HG02884 (cell line): ENCODE measurements around the gene SGTA.
"Not testable (repeated sequence)": the region's sequence is repeated elsewhere in the genome, so short reads cannot be mapped to it uniquely, and the experiment has no call there.

Experiments
- ATAC-seq: cut with Tn5 transposase; IDR thresholded peaks from one replicate; pipeline ENCODE4 v1.9.1; 2021; ENCODE audit warnings: mild to moderate bottlenecking, moderate library complexity; ENCODE audit not compliant: unreplicated experiment

Gene SGTA

DNA sequence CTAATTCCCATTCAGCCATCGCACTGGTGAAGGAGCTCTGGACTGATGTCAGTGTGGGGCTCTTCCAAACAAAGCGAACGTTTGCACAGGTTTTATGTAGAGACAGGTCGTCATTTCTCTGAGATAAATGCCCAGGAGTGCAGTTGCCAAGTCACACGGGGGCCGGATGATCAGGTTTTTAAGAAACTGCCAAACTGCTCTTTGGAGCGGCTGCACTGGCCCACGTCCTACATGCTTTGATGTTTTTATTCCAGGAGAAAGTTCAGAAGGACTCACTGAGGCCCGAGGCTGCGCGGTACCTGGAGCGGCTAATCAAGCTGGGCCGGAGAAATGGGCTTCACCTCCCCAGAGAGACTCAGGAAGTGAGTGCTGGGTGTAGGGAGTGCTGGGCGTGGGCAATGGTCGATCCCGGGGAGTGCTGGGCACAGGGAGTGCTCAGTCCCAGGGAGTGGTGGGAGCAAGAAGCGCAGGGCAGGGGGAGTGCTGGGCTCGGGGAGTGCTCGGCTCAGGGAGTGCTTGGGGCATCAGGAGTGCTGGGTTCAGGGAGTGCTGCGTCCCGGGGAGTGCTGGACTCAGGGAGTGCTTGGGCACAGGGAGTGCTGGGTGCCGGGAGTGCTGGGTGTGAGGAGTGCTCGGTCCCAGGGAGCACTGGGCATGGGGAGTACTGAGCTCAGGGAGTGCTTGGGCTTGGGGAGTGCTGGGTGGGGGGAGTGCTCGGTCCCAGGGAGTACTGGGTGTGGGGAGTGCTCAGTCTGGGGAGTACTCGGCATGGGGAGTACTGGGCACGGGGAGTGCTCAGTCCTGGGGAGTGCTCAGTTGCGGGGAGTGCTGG lies 13.0 kb upstream of the SGTA start:
- ATAC-seq, result no peak

- ATAC-seq, result no peak
Measured at GRCh38 chr19:2793577-2793976, 10.5 kb upstream of the SGTA start.

DNA sequence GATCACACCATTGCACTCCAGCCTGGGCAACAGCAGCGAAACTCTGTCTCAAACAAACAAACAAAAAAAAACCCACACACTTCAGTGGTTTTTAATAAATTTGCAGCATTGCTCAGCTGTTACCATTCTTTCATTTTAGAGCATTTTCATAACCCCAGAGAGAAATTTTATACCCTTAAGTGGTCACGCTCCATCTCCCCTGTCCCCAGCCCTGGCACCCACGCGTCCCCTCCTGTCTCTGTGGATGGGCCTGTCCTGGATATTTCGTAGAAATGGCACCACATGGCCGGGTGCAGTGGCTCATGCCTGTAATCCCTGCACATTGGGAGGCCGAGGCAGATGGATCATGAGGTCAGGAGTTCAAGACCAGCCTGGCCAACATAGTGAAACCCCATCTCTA lies 10.1 kb upstream of the SGTA start:
- no peak for ATAC-seq

DNA sequence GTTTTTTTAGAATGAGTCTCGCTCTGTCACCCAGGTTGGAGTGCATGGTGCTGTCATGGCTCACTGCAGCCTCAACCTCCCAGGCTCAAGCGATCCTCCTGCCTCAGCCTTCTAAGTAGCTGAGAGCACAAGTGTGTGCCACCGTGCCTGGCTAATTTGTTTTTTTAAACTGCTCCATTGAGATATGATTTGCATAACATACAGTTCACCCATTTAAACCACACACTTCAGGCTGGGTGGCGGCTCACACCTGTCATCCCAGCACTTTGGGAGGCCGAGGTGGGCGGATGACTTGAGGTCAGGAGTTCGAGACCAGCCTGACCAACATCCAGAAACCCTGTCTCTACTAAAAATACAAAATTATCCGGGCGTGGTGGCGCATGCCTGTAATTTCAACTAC lies 9.6 kb upstream of the SGTA start:
- not testable (repeated sequence) for ATAC-seq

DNA sequence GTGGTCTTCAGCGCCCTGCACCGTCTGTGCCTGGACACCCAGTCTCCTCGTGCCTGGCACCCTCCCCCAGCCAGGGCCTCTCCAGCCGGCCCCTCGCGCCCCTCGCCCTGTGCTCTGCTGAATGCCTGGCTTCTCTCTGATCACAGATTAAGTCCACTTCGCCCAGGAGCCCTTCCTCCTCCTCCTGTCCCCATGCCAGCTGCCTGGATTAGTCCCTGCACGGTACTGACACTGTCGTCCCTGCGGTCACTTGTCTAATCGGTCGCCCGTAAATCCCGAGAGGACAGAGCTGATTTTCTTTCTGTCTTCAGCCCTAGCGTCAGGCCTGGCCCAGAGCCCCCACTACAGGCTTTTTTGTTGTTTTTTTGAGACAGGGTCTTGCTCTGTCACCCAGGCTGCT lies 8.8 kb upstream of the SGTA start:
- ATAC-seq, result no peak

DNA sequence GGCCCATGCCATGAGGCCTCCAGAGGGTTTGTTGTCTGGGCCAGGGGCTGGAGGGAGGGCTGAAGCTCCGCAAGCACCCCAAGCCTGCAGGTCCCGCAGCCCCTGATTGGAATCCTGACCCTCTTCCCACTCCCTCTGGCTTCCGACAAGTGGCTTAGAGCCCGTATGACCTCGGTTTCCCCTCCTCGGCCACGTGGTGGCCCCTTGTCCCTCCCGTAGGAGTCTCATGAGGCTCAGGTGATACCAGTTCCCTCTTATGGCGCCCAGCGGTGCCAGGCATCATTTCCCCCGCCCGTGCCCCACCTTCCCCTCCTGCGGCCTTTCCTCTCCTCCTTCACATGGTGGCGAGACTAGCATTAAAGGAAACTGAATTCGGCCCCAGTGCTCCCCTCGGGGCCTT lies 8.4 kb upstream of the SGTA start:
- ATAC-seq, result no peak

DNA sequence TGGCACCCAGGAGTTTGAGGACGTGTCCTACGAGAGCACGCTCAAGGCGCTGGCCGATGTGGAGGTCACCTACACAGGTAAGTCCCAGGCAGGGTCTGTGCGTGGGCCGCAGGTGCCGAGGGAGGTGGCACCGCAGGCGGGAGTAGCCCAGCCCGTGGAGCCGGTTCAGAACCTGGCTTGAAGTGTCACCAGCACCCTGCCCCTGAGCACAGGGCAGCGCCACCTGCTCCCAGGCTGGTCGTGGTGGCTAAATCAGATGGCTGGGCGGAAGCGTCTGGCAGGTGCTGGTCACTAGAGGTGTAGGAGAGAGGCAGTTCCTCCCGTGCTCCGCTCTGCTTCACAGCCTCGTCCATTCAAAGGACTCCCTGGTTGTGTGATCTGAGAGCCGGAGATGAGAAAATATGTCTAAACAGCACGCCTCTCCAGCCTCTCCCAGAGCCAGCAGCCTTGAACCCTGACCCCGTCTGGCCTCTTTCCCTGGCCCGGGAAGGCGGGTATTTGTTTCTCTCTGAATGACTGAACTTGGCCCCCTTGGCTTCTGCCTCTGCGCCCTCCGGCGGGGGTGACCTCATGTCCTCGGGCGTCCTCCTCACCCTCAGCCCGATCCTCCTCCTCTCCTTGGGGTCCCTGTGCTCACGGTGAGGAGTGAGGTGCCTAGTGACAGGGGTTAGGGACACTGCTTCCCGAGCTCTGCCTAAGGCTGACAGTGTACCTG lies 7.6 kb upstream of the SGTA start:
- no peak for ATAC-seq

DNA sequence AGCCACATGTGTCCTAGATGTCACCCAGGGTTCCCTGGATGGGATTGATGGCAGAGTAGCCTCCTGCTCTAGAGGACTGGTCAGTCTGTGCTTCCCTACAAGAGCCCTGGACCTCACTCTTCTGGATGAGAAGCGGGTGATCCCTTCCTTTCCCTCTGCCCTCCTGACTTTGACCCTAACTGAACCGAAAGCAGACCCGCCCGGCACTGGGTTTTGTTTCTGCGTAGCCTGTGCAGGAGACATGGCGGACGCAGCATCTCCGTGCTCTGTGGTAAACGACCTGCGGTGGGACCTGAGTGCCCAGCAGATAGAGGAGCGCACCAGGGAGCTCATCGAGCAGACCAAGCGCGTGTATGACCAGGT lies 7.1 kb upstream of the SGTA start:
- ATAC-seq, result no peak

GRCh38 chr19:2788237-2788636 lies 5.2 kb upstream of the SGTA start:
- no peak for ATAC-seq

DNA sequence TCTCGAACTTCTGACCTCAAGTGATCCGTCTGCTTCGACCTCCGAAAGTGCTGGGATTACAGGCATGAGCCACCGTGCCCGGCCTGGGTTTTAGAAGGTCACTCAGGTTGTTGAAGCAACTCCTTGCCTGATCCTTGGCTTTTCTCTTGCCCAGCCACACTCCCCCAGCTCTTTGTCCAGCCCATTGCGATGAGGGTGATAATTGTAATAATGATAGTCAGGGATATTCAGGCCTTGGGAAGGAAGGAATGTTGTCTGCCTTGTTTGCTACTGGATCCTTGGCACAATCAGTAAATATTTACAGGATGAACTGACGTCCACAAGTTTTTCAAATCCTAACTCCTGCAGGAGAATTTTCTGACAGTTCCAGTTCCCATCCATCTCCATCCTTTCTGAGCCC lies 4.0 kb upstream of the SGTA start:
- no peak for ATAC-seq

GRCh38 chr19:2785244-2785997 lies 2.3 kb upstream of the SGTA start, which contains the start of gene THOP1:
THOP1 (plus strand) TSS chr19:2785503; CDS start chr19:2785663, 160 bp downstream.
- peak; percentile 58 for ATAC-seq

DNA sequence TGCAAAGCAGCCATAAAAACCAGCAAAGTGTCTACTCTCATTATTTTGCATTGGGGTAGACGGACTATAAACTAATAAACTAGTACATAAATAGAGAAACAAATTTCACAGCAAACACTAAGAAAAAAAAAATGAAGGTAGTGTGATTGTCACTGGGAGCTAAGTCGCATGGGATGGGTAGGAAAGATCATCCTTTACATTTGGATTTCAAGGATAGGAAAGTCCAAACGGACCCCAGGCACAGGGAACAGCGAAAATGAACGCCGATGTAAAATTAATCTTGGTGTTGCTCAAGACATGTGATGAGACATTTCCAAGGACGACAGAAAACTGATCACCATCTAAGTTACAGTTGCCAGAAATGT lies 690 bp upstream of the SGTA start:
- no peak for ATAC-seq

DNA sequence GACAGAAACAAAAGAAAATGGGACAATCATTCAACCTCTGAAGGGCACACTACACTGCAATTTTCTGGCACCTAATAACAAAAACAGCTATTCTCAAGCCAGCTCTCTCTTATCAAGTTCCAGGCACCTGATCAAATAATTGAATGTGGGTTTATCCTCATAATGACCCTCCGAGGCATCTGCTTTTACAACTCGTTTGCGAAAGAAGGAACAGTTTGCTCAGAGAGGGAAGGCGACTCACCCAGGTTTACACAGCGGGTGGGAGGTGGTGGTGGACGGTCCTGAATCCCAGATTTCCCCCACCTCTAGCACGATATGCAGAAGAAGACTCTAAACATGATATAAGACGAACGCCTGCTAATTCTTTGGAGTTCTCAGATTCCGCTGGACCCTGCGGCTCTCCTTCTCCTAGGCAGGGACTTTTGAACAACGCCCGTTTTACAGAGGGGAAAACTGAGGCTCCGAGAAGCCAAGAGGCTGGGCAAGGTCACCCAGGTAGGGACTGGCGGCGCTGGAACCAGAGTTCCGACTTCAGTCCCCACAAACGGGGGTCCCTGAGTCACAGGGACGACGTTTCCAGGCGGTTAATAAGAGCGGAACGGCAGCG lies 641 bp downstream of the SGTA start:
- ATAC-seq, result no peak

GRCh38 chr19:2780284-2780683 lies 2.8 kb downstream of the SGTA start:
- ATAC-seq, result no peak

GRCh38 chr19:2779121-2779740 lies 3.8 kb downstream of the SGTA start:
- no peak for ATAC-seq

DNA sequence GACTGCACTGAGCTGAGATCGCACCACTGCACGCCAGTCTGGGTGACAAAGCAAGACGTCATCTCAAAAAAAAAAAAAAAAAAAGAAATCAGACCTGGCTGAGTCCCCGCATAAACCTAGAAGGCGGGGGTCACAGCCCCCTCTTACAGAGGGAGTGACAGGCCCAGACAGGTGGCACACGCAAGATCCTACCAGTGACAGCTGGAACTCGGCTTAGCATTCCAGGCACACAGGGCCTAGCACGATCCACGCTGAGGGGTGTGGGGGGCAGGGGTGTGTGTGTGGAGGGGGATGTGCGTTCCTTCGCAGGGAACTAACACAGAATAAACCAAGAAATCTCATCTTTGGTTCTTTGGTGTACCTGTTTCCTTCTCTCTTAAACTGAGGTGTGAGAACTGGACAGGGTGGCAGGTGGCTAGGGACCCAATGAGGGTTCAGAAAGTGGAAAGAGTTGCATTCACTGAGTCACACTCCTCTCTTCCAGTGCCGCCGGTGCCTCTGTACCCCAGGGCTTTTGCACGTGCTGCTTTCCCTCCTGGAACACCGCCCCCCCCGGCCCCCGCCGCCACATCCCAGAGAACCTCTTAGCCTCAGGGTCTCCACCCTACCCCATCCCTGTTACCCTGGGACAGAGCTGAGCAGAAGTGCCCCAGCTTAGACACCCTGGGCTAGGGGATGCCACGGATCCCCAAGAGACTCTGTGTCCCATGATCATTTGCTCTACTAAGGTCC lies 5.0 kb downstream of the SGTA start:
- ATAC-seq, result no peak

GRCh38 chr19:2775556-2776430 lies 7.3 kb downstream of the SGTA start:
- ATAC-seq, result no peak

DNA sequence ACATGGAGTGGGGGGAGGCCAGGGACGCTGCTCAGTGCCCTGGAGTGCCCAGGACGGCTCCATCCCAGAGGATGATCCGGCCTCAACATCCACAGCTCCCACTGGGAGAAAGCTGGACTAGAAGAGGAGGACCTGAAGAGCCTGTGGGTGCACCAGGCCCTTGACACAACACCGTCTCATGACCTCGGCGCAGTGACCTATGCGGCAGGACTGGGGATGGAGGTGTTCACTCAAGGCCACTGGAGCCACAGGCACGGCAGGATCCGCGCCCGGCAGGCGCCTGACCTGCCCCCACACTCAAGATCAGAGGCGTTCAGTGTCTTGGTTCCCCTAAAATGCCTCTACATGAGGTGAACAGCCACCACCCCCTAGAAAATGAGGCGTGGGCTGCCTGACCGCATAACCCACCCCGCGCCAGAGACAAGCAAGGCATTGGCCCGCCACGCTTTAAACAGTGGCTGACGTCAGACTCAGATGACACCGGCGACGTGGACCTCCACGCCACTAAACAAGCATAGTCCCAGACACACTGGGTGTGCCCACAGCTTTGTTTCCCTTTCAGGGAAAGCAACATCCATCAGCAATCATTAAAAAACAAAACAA lies 8.0 kb downstream of the SGTA start:
- no peak for ATAC-seq
